RCC 7860 (cell line): ENCODE results near the gene NPY4R.
"Not testable (repeated sequence)": the region's sequence is repeated elsewhere in the genome, so short reads cannot be mapped to it uniquely, and the experiment has no call there.

Experiments
- DNase-seq: peaks from one replicate; pipeline ENCODE4 v3.0.0-alpha.2; 2015; ENCODE audit warnings: low spot score
- FAIRE-seq: peaks from 2 replicates; lab custom pipeline; 2012; peaks lifted over from hg19 to GRCh38; lab: Jason Lieb, UNC

The NPY4R gene

GRCh38 chr10:46459579-46459978 is 6.2 kb downstream of the NPY4R start:
- not testable (repeated sequence) for FAIRE-seq, DNase-seq

GRCh38 chr10:46457071-46457470 is 8.7 kb downstream of the NPY4R start:
- not testable (repeated sequence) for DNase-seq

DNA sequence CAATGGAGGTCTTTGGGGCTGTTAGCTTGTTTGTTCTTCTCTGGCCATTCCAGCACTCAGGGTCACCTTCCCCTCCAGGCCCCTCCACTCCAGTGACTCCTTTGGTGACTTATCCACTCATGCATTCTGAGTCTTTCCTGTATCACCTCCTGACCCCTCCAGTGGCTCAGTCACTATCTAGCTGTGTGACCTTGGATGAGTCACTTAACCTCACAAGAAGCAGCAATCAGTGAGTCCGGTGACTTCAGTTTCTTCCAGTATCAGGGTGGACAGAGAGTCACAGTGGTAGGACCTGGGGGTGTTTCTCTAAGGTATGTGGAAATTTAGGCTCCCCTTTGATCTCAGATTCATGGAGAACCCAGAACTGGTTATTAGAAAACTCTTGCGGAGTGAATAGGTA is 9.8 kb downstream of the NPY4R start:
- not testable (repeated sequence) for DNase-seq
- peak; percentile 95 for FAIRE-seq

More at GRCh38 chr10:46457071-46457470, 8.7 kb downstream of the NPY4R start:
- FAIRE-seq = peak; percentile 23

GRCh38 chr10:46451365-46451764 is 14.4 kb downstream of the NPY4R start:
- not testable (repeated sequence) for DNase-seq, FAIRE-seq

DNA sequence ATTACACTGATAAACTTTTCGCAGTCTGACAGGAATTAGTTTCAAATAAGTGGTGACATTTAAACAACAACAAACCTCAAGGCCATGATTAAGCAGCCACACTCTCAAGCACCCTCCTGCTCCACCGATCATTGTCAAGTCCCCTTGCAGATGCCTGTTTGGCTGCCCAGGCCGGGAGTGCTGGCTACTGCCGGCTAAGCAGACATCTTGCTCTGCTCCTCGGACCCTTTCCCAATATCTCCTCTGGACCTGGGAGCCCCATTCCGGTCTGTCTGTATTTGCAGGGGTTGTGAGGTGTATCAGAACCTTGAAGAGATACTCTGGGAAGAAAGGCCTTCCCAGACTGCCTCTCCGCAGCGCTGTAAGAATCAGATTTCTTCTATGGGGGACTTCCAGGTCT is 14.9 kb downstream of the NPY4R start:
- FAIRE-seq, DNase-seq: not testable (repeated sequence)

DNA sequence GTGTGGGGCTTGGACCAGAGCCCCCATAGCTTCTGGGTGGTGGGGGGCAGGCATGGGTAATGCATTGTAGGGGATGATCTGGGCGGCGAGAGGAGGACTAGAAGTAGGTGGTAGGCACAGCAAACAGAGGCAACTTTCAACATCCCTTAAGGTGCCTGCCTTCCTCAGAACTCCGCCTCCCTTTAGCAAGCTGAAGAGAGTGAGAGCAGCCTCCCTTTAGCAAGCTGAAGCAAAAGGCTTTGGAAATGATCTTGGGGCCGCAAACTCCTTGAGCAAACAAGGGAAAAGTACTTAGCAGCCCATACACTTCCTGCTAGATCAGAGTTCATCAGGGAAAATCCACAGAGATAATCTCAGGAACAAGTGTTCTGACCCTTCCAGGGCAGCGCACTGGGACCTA is 18.3 kb downstream of the NPY4R start:
- FAIRE-seq, DNase-seq: not testable (repeated sequence)

DNA sequence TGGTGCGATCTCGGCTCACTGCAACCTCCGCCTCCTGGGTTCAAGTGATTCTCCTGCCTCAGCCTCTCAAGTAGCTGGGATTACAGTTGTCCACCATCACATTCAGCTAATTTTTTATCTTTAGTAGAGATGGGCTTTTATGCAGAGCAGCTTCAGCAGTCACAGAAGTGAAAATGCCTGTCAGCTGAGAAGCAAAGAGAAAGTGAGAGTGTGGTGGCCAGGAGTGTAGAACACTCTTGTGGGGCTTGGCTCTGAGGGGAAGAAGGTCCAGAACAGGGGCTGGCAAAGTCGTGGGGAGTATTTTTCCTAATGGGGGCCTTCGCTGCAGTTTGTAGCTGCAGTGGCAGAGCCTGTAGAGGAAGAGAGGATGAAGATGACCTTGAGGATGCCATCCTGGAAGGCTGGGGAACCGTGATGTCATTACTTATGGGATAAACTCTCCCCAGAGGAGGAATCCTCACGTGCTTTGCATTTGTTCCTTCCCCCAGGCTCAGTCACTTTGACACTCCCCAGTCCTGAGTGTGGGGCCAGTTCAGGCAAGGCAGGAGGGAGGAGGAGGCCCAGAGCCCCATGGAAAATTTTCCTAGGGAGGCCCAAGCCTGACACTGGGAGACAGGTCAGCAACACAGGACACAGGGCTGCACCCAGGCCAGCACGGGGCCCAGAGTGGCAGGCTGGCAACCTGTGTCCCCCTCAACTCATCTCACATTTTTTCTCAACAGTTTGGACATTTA is 20.2 kb downstream of the NPY4R start:
- not testable (repeated sequence) for DNase-seq, FAIRE-seq

DNA sequence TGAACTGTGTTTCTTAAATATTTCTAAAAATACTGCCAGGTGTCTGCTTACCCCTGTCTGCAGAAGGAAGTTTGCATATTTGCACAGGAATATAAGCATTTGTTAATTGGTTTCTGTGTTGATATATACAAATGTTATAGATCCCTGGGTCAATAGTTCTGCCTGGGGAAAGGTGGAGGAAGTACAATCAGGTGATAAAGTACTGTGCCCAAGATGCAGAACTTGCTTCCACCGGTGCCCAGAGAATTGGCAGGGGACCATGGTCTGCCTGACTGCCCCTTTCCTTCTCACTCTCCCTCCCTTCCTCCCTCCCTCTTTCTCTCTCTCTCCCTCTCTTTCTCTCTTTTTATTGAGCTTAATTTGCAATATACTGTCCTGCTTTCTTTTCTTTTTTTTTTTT is 22.3 kb downstream of the NPY4R start:
- not testable (repeated sequence) for FAIRE-seq, DNase-seq

GRCh38 chr10:46442706-46443275 is 23.0 kb downstream of the NPY4R start:
- not testable (repeated sequence) for FAIRE-seq, DNase-seq

DNA sequence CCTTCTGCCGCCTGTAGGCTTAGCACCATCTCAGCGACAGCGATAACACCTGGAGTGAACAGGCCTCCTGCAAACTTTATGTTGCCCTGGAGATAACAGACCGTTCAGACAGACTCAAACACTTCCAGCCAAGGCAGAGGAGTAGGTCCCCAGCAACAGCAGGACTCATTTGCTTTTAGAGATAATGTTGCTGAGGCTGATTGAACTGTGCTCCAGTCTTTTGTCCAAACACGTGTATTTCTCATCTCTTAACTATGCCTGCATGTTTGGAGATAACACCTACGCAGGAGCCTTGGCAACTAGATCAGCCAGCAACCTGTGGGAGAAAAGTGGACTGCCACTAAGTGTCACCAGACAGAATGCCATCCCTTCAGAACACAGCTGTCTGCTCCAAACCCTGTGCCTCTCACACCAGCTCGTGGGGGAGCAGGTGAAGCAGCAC is 23.9 kb downstream of the NPY4R start:
- DNase-seq = peak; percentile 5
- not testable (repeated sequence) for FAIRE-seq

- DNase-seq, FAIRE-seq: not testable (repeated sequence)
Measured at GRCh38 chr10:46440942-46441341, 24.8 kb downstream of the NPY4R start.

GRCh38 chr10:46423550-46423949 is 42.2 kb downstream of the NPY4R start:
- FAIRE-seq, DNase-seq: not testable (repeated sequence)

DNA sequence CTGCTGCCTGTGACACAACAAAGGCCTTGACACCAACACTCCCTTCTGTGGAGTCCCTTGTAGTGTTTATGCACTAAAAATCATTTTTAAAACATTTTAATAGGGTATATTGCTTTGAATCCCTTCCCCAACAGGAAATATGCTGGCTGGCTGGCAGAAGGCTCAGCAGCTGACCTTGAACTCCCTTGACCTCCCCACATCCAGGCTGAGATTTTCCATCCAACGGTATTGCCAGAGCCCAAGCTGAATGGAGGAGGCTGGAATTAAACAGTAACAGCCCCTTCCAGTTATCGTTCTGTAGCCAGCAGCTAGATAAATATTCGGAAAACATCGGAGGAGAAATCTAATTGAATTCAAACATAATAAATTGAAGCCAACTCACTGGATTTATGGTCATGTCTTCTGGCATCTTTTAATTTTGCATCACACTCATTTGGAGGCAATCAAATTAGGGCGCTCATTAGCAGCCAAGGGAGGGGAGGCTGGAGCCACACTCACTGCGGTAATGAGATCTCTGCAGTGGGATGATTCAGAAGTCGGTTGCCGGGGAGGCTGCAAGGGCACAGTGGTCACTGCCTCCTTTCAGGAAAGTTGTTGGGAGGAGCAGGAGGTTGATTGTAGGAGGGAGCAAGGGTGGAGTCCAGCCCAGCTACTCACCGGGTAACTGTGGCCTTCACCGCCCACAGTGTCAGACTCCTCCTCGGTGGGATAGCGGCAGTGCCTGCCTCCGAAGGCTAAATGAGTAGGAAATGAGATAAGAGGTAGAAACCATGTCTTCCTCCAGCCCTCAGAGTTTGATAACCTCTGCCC is 46.0 kb downstream of the NPY4R start:
- not testable (repeated sequence) for DNase-seq, FAIRE-seq

- not testable (repeated sequence) for DNase-seq, FAIRE-seq
Measured at GRCh38 chr10:46418283-46418682, 47.5 kb downstream of the NPY4R start.

GRCh38 chr10:46415291-46415690 is 50.5 kb downstream of the NPY4R start:
- not testable (repeated sequence) for DNase-seq, FAIRE-seq

GRCh38 chr10:46412665-46413064 is 53.1 kb downstream of the NPY4R start:
- not testable (repeated sequence) for DNase-seq, FAIRE-seq

DNA sequence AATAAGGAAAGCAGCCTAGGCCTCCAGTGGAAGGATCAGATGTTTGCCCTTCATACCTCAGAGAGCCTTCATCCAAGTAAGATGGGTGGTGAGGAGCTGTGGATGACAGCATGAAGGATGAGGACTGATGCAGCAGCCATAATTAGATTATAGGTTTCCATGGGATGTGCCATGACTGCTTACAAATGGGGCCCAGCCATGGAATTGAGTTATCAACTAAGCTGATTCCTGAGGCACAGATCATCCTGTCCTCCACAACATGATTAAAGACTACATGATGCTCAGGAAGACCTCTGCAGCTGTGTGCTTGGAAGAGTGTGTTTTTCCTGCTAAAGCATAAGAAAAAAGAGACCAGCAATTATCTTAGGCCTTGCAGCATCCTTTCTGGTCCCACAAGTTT is 54.6 kb downstream of the NPY4R start:
- not testable (repeated sequence) for DNase-seq, FAIRE-seq
